Activated T-helper 2 cell treated with anti-CD3 and anti-CD28 coated beads, Interferon-gamma antibody, Interleukin-2, Interleukin-4, amounts not matched to agents 10 μg/mL and 5 μg/mL and 100 μg/mL, durations not matched to agents 14 hours and 24 hours and 36 hours (primary cell): ENCODE results near the gene TUBB2A. TPM values are rescaled to one million over a fixed set of nuclear protein-coding genes. Genes with fewer than 3 reads are reported as not detected.
A peak's percentile ranks its signal among the peaks of the same experiment; 100 is the strongest.
"Not testable (repeated sequence)": the region's sequence is repeated elsewhere in the genome, so short reads cannot be mapped to it uniquely, and the experiment has no call there.

Experiments
- DNase-seq: peaks from one replicate; pipeline ENCODE4 v3.0.0; 2021; ENCODE audit warnings: low spot score
- H3K27ac Mint-ChIP-seq: one replicate; pipeline ENCODE4 v1.8.0; 2021; ENCODE audit warnings: mixed read lengths
- H3K27me3 Mint-ChIP-seq: one replicate; pipeline ENCODE4 v1.8.0; 2021; ENCODE audit warnings: low read depth, mixed read lengths
- H3K36me3 Mint-ChIP-seq: one replicate; pipeline ENCODE4 v1.8.0; 2021; ENCODE audit warnings: low read depth, mixed read lengths
- H3K4me1 Mint-ChIP-seq: one replicate; pipeline ENCODE4 v1.8.0; 2021; ENCODE audit warnings: low read depth, mixed read lengths
- H3K4me3 Mint-ChIP-seq: one replicate; pipeline ENCODE4 v1.8.0; 2021; ENCODE audit warnings: low read depth, mild to moderate bottlenecking, moderate library complexity, mixed read lengths
- H3K9me3 Mint-ChIP-seq: one replicate; pipeline ENCODE4 v1.8.0; 2021; ENCODE audit warnings: mixed read lengths
- intact Hi-C: fragments of 100-400 bp; cut with micrococcal nuclease; formaldehyde crosslinking; loops from one replicate; pipeline ENCODE4 v1.15.1; 2023
- total RNA-seq: library from RNA; stranded (reverse); gene quantifications from 2 replicates; pipeline ENCODE4 v1.2.3, GENCODE V29; 2022

Gene TUBB2A
- 7.2 and 7.4 TPM in 2 replicates for total RNA-seq

GRCh38 chr6:3157131-3157933 is at the start of gene TUBB2A:
TUBB2A (minus strand) TSS chr6:3157544; CDS start chr6:3157463, 81 bp downstream.
- Mint-ChIP-seq H3K4me3 (peak within 1 kb of the TSS; percentile 80), H3K9me3 (peaks cover 4% of the 10 kb centered on the region), H3K36me3 (peaks cover 13% of the 10 kb centered on the region), H3K27ac (peak within 1 kb of the TSS; percentile 52), H3K27me3 (peaks cover 46% of the 10 kb centered on the region), H3K4me1 (peaks cover 16% of the 10 kb centered on the region)
- intact Hi-C loops = loop anchor here (1.0 kb wide), 1 partner anchor 39 kb away; the partner anchor contains the start of gene BPHL
- DNase-seq = peak; percentile 78

- DNase-seq = no peak
- H3K4me3 Mint-ChIP-seq = no peak overlapping the region
- intact Hi-C loops = loop anchor here (5.0 kb wide), 1 partner anchor 46 kb away; no protein-coding TSS in a partner anchor
Measured at GRCh38 chr6:3206339-3207015, 49.1 kb upstream of the TUBB2A start.

GRCh38 chr6:3205913-3206312 is 48.6 kb upstream of the TUBB2A start:
- intact Hi-C loops = loop anchor here (5.0 kb wide), 1 partner anchor 46 kb away; no protein-coding TSS in a partner anchor

More at GRCh38 chr6:3206339-3207015, 49.1 kb upstream of the TUBB2A start:
- Mint-ChIP-seq H3K27ac (no peak overlapping the region), H3K27me3 (peaks cover 23% of the 10 kb centered on the region), H3K36me3 (no peaks in the 10 kb centered on the region), H3K4me1 (peaks cover 26% of the 10 kb centered on the region), H3K9me3 (no peaks in the 10 kb centered on the region)

GRCh38 chr6:3204921-3205320 is 47.6 kb upstream of the TUBB2A start:
- no peaks in the 10 kb centered on the region for H3K36me3 Mint-ChIP-seq
- intact Hi-C loops = loop anchor here (5.0 kb wide), 1 partner anchor 47 kb away; no protein-coding TSS in a partner anchor
- H3K4me1 Mint-ChIP-seq = peaks cover 22% of the 10 kb centered on the region
- H3K27ac Mint-ChIP-seq = no peak overlapping the region
- peaks cover 28% of the 10 kb centered on the region for H3K27me3 Mint-ChIP-seq
- no peak for DNase-seq
- no peaks in the 10 kb centered on the region for H3K9me3 Mint-ChIP-seq
- no peak overlapping the region for H3K4me3 Mint-ChIP-seq

More at GRCh38 chr6:3205913-3206312, 48.6 kb upstream of the TUBB2A start:
- Mint-ChIP-seq H3K36me3 (no peaks in the 10 kb centered on the region), H3K27ac (no peak overlapping the region), H3K27me3 (peaks cover 23% of the 10 kb centered on the region), H3K4me3 (no peak overlapping the region), H3K9me3 (no peaks in the 10 kb centered on the region), H3K4me1 (peaks cover 26% of the 10 kb centered on the region)
- DNase-seq = no peak

GRCh38 chr6:3202999-3203696 is 45.8 kb upstream of the TUBB2A start:
- Mint-ChIP-seq H3K27ac (no peak overlapping the region), H3K27me3 (peaks cover 32% of the 10 kb centered on the region)

GRCh38 chr6:3201388-3201787 is 44.0 kb upstream of the TUBB2A start:
- intact Hi-C loops = no loop called here
- Mint-ChIP-seq H3K9me3 (no peaks in the 10 kb centered on the region), H3K4me3 (no peak overlapping the region), H3K27me3 (peaks cover 27% of the 10 kb centered on the region), H3K27ac (no peak overlapping the region), H3K4me1 (peaks cover 6% of the 10 kb centered on the region), H3K36me3 (no peaks in the 10 kb centered on the region)
- no peak for DNase-seq

More at GRCh38 chr6:3202999-3203696, 45.8 kb upstream of the TUBB2A start:
- Mint-ChIP-seq H3K9me3 (no peaks in the 10 kb centered on the region), H3K4me3 (no peak overlapping the region), H3K4me1 (peaks cover 6% of the 10 kb centered on the region), H3K36me3 (no peaks in the 10 kb centered on the region)
- intact Hi-C loops = no loop called here
- DNase-seq = no peak

GRCh38 chr6:3200682-3201081 is 43.3 kb upstream of the TUBB2A start:
- Mint-ChIP-seq H3K4me1 (peaks cover under 1% of the 10 kb centered on the region), H3K36me3 (no peaks in the 10 kb centered on the region), H3K9me3 (no peaks in the 10 kb centered on the region), H3K4me3 (no peak overlapping the region), H3K27me3 (peaks cover 27% of the 10 kb centered on the region), H3K27ac (no peak overlapping the region)
- no peak for DNase-seq
- intact Hi-C loops = no loop called here

- DNase-seq = no peak
- Mint-ChIP-seq H3K4me3 (no peak overlapping the region), H3K4me1 (no peaks in the 10 kb centered on the region), H3K36me3 (no peaks in the 10 kb centered on the region), H3K27ac (no peak overlapping the region), H3K9me3 (no peaks in the 10 kb centered on the region), H3K27me3 (peaks cover 22% of the 10 kb centered on the region)
- intact Hi-C loops = no loop called here
Measured at GRCh38 chr6:3199382-3199781, 42.0 kb upstream of the TUBB2A start.

GRCh38 chr6:3197734-3198133 is 40.4 kb upstream of the TUBB2A start:
- H3K27me3 Mint-ChIP-seq = peaks cover 10% of the 10 kb centered on the region
- H3K9me3 Mint-ChIP-seq, H3K27ac Mint-ChIP-seq, intact Hi-C loops, H3K4me3 Mint-ChIP-seq, DNase-seq, H3K4me1 Mint-ChIP-seq, H3K36me3 Mint-ChIP-seq: not testable (repeated sequence)

- Mint-ChIP-seq H3K36me3 (no peaks in the 10 kb centered on the region), H3K4me1 (no peaks in the 10 kb centered on the region), H3K9me3 (no peaks in the 10 kb centered on the region), H3K27ac (no peak overlapping the region), H3K4me3 (no peak overlapping the region), H3K27me3 (peaks cover 10% of the 10 kb centered on the region)
- intact Hi-C loops = no loop called here
- no peak for DNase-seq
Measured at GRCh38 chr6:3196770-3197169, 39.4 kb upstream of the TUBB2A start.

- H3K9me3 Mint-ChIP-seq = no peaks in the 10 kb centered on the region
- no peaks in the 10 kb centered on the region for H3K4me1 Mint-ChIP-seq
- peaks cover 12% of the 10 kb centered on the region for H3K27me3 Mint-ChIP-seq
- intact Hi-C loops = no loop called here
- H3K4me3 Mint-ChIP-seq = no peak overlapping the region
- DNase-seq = no peak
- no peaks in the 10 kb centered on the region for H3K36me3 Mint-ChIP-seq
- H3K27ac Mint-ChIP-seq = no peak overlapping the region
Measured at GRCh38 chr6:3195695-3196497, 38.6 kb upstream of the TUBB2A start.

- peaks cover 12% of the 10 kb centered on the region for H3K27me3 Mint-ChIP-seq
- intact Hi-C loops = no loop called here
- no peak for DNase-seq
- H3K4me1 Mint-ChIP-seq = no peaks in the 10 kb centered on the region
- H3K4me3 Mint-ChIP-seq = no peak overlapping the region
- no peaks in the 10 kb centered on the region for H3K36me3 Mint-ChIP-seq
- no peaks in the 10 kb centered on the region for H3K9me3 Mint-ChIP-seq
- no peak overlapping the region for H3K27ac Mint-ChIP-seq
Measured at GRCh38 chr6:3195420-3195694, 38.0 kb upstream of the TUBB2A start.
